ENCODE data around the gene ZNF827.
A peak's percentile ranks its signal among the peaks of the same experiment; 100 is the strongest.
"Not testable (repeated sequence)": the region's sequence is repeated elsewhere in the genome, so short reads cannot be mapped to it uniquely, and the experiment has no call there.

Gene ZNF827

GRCh38 chr4:145861336-145862318 is 77.0 kb downstream of the ZNF827 start:
- DNase-seq: no peak

DNA sequence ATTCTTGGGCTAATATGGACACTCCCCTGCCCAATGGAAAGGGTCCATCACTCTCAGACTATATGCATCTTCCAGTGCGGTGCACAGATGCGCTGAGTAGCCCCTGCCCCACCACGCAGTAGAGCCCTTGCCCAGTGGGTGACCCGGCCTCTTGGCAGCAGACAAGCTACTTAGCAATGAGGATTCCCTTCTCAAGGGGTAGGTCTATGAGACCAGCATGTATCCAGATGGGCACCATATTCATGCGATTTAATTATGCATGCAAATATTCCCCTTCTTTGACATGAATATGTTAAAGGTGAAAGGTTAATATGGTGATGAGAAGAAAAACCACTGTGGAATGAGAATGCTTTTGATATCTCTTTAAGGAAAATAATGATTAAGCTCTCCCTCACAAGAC is 77.7 kb downstream of the ZNF827 start:
- DNase-seq: no peak

GRCh38 chr4:145860446-145860845 is 78.2 kb downstream of the ZNF827 start:
- DNase-seq: no peak

DNA sequence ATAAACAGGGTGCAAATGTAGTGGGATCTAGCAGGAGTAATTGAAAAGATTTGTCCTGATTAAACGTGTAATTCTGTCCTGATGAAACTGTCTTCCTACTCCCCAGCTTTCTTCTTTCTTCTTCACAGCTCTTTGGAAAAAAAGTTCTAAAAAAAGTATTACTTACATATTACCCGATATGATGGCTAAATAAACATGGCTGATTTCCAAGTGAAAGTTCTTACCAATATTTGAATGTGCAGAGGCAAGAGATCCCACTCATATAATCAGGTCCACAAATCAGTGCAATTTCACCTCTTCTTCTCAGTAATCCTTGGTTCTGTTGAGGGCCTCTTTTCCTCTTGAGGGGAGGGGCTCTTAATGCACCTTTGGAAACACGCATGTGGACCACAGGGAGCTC is 78.7 kb downstream of the ZNF827 start:
- DNase-seq: no peak

DNA sequence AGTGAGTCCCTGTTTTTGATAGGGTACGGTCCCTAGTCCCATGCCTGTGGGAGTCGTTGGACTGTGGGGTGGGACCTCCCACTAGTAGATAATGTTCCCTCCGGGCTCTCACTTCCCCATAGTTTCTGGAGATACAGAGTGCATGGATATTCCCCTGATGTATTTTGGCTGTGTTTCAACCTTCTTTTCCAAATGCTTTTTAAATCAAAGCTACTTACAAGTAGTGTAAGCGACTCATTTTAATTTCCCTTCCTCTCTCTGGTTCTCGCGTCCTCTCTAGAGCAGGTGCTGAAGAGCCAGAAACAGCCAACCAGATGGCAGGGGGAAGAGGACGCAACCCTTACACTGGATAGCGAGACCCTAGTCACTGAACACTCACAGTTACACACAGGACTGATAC is 79.2 kb downstream of the ZNF827 start:
- DNase-seq: no peak

- DNase-seq: no peak
Observed at GRCh38 chr4:145852256-145852839, 86.3 kb downstream of the ZNF827 start.

GRCh38 chr4:145851511-145852201 is 87.0 kb downstream of the ZNF827 start:
- no peak for DNase-seq

- DNase-seq: no peak
Observed at GRCh38 chr4:145847764-145848163, 90.9 kb downstream of the ZNF827 start.

- no peak for DNase-seq
Observed at GRCh38 chr4:145845118-145845517, 93.5 kb downstream of the ZNF827 start.

DNA sequence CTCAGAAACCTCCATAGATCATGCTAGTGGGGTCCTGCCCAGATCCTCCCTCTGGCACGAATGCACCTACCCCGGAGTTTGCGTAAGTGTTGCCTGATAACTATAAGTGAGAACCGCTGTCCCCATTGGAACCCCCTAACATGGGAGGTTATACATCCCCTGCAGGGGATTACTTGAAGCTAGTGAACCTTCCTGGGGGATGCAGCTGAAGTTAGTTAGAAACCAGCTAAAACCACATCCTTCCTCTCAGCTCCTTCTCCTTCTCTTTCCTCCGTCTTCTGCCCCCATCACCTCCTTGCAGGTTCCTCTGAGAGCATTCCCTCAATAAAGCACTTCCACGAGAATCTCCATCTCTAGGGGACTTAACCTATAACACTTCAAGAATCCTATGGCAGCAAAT is 95.0 kb downstream of the ZNF827 start:
- no peak for DNase-seq

GRCh38 chr4:145843148-145843547 is 95.5 kb downstream of the ZNF827 start:
- DNase-seq: no peak

- no peak for DNase-seq
Observed at GRCh38 chr4:145842224-145842887, 96.3 kb downstream of the ZNF827 start.

GRCh38 chr4:145840801-145841200 is 97.8 kb downstream of the ZNF827 start:
- no peak for DNase-seq

GRCh38 chr4:145840162-145840768 is 98.4 kb downstream of the ZNF827 start:
- peak; percentile 58 for DNase-seq

GRCh38 chr4:145839151-145839550 is 99.5 kb downstream of the ZNF827 start:
- no peak for DNase-seq

DNA sequence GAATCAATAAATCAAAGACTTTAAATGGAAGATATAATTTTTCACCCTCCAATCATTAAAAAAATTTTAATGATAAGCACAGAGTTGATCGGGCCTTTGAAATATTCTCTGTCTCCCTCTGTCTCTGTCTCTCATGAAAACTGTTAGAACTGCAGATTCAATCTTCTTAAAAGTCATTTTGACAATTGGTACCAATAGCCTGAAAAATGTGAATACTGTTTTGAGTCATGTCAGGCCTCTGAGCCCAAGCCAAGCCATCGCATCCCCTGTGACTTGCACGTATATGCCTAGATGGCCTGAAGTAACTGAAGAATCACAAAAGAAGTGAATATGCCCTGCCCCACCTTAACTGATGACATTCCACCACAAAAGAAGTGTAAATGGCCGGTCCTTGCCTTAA is 106.2 kb downstream of the ZNF827 start:
- not testable (repeated sequence) for DNase-seq

- DNase-seq: no peak
Observed at GRCh38 chr4:145830699-145831098, 107.9 kb downstream of the ZNF827 start.

- DNase-seq: no peak
Observed at GRCh38 chr4:145829629-145830395, 108.8 kb downstream of the ZNF827 start.

- no peak for DNase-seq
Observed at GRCh38 chr4:145828802-145829485, 109.7 kb downstream of the ZNF827 start.

DNA sequence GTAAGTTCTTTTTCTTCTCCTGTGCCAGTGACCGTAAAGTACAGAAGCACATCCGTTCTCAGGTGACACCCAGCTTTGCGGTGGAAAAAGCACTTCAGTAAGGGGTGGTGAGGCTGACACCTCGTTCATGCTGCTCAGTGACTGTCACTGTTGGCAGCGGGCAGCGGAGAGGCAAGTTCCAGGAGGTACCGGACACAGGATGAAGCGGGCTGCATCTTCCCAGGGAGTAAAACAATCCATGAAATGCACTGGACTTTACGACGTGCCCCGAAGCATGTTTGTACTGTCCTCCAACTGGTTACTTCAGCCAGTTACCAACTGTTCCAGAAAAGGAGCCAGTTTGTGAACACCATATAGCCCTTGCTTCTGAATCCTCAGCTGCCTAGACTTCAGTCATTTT is 110.7 kb downstream of the ZNF827 start:
- no peak for DNase-seq

- DNase-seq: no peak
Observed at GRCh38 chr4:145825255-145825654, 113.4 kb downstream of the ZNF827 start.
